IPS-18a (cell line): ENCODE data around the gene IQCF2.

Experiments used
- H3K27ac ChIP-seq: one replicate; pipeline ENCODE4 v1.5.1; 2013; ENCODE audit warnings: low read length
- H3K27me3 ChIP-seq: one replicate; pipeline ENCODE4 v1.6.1; 2013; ENCODE audit warnings: mild to moderate bottlenecking, low read length; ENCODE audit not compliant: control insufficient read depth, insufficient read depth
- H3K36me3 ChIP-seq: one replicate; pipeline ENCODE4 v1.6.1; 2013; ENCODE audit warnings: low read depth, low read length; ENCODE audit not compliant: control insufficient read depth
- H3K4me1 ChIP-seq: one replicate; pipeline ENCODE4 v1.6.1; 2013; ENCODE audit warnings: low read depth, low read length; ENCODE audit not compliant: control insufficient read depth
- H3K4me3 ChIP-seq: one replicate; pipeline ENCODE4 v1.5.1; 2013; ENCODE audit warnings: low read length
- H3K9ac ChIP-seq: one replicate; pipeline ENCODE4 v1.6.1; 2013; ENCODE audit warnings: mild to moderate bottlenecking, low read length, moderate library complexity
- H3K9me3 ChIP-seq: one replicate; pipeline ENCODE4 v1.6.1; 2013; ENCODE audit warnings: low read depth, low read length; ENCODE audit not compliant: control insufficient read depth

IQCF2 gene

DNA sequence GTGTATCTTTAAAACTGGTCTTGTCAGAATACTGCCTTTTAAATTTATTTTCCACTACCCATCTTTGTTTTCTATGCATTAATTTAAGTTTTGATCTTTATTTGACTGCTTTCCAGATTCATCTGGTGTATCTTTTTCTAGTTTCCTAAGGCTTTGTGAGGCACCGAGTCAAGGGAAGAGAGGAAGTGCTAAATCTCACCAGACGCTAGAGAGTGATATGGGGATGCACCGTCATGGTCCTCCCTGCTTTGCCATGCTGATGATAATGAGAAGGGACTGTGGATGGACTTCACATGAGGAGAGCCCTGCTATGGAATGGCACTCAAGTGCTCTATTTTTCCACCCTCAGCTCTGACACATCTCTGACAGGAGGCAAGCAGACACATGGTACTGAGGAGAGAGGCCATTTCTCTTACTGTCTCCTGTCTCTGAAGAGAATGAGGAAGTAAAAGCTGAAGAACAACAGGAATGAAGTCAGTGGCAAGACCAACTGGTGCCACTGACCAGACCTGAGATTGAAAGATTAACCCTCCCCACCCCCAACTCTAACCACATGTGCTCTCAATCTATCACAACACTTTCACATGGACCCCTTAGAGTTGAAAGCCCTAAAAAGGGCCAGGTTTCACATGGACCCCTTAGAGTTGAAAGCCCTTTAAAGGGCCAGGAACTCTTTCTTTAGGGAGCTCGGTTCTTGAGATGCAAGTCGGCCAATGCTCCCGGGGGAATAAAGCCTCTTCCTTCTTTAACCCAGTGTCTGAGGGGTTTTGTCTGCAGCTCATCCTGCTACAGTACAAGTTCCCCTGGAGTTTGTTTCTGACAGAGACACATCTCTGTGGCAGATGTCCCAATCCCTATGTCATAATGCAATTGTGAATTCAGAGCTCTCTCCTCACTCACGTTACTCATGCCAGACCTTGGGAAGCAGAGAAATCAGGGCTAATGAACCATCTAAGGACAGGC lies at the start of gene IQCF2:
Gene IQCF2, plus strand, starts transcription at position 913 of the 963 bp plus-strand sequence. CDS start 52 bp downstream, outside the sequence.
- Histone ChIP-seq H3K36me3 (no peaks in the 10 kb centered on the region), H3K27ac (no peak within 1 kb of the TSS), H3K9me3 (no peaks in the 10 kb centered on the region), H3K4me1 (no peaks in the 10 kb centered on the region), H3K9ac (no peak within 1 kb of the TSS), H3K27me3 (no peaks in the 10 kb centered on the region), H3K4me3 (no peak within 1 kb of the TSS)

- no peaks in the 10 kb centered on the region for H3K36me3 ChIP-seq
- no peaks in the 10 kb centered on the region for H3K4me1 ChIP-seq
- H3K9ac ChIP-seq, result no peak overlapping the region
- H3K27me3 ChIP-seq, result no peaks in the 10 kb centered on the region
- no peak overlapping the region for H3K27ac ChIP-seq
- H3K9me3 ChIP-seq, result no peaks in the 10 kb centered on the region
- no peak overlapping the region for H3K4me3 ChIP-seq
These were observed 47.9 kb upstream of the IQCF2 start for GRCh38 chr3:51813539-51813938.

DNA sequence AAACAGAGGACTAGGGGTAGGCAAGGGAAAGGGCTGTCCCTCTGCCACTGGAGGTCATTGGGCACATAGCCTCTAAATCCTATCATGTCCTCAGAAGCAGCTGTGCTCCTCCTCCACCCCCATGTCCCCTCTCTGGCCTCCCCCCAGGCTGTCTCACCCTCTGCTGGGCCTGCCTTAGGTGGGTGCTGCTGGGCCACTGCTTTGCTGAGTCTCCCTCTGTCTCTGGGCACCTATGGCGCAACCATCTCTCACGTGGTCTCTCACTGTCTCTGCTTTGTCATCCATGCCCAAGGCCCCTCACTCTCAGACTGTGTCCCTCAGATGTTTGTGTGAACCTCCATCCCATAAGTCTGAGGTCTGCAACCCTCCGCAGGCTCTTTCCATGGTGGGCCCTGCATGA lies 47.4 kb upstream of the IQCF2 start:
- Histone ChIP-seq H3K4me1 (no peaks in the 10 kb centered on the region), H3K4me3 (no peak overlapping the region), H3K27ac (no peak overlapping the region), H3K9ac (no peak overlapping the region), H3K36me3 (no peaks in the 10 kb centered on the region), H3K27me3 (no peaks in the 10 kb centered on the region), H3K9me3 (no peaks in the 10 kb centered on the region)

DNA sequence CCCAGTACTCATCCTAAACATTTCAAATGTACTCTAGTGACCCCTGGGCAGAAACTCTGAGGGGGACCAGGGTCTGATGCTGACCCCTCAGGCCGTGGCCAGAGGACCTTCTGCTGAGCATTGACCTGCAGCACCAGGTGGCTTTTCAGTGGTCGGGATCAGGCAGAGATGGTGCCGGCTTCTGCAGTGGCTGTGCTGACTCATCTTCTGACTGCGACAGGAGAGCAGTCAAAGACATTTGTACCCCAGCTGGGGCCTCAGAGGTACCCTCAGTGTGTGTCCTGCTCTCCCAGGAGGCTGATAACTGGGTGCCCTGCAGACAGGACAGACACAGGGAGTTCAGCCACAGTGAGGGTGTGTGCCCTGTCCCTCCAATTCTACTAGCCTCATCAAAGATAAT lies 45.8 kb upstream of the IQCF2 start:
- Histone ChIP-seq H3K27ac (no peak overlapping the region), H3K9ac (no peak overlapping the region), H3K9me3 (no peaks in the 10 kb centered on the region), H3K36me3 (no peaks in the 10 kb centered on the region), H3K4me3 (no peak overlapping the region), H3K27me3 (no peaks in the 10 kb centered on the region), H3K4me1 (no peaks in the 10 kb centered on the region)

DNA sequence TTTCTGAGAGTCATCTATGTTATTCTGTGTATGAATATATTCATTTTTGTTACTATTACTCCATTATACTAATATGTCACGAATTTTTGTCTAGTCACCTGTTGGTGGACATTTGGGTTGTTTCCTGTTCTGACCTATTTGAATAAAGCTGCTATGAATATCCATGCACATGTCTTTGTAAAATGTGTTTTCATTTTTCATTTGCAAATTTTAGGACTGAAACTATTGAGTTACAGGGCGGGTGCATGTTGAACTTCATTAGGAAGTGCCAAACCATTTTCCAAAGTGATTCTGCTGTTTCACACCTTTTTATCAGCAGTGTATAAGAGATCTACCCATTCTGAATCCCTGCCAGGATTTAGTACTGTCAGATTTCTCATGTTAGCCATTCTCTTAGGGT lies 44.7 kb upstream of the IQCF2 start:
- H3K27ac ChIP-seq, result no peak overlapping the region
- no peaks in the 10 kb centered on the region for H3K36me3 ChIP-seq
- H3K4me3 ChIP-seq, result no peak overlapping the region
- H3K9ac ChIP-seq, result no peak overlapping the region
- H3K27me3 ChIP-seq, result no peaks in the 10 kb centered on the region
- H3K4me1 ChIP-seq, result no peaks in the 10 kb centered on the region
- H3K9me3 ChIP-seq, result no peaks in the 10 kb centered on the region

GRCh38 chr3:51817375-51817774 lies 44.0 kb upstream of the IQCF2 start:
- H3K36me3 ChIP-seq, result no peaks in the 10 kb centered on the region
- no peaks in the 10 kb centered on the region for H3K9me3 ChIP-seq
- H3K4me1 ChIP-seq, result no peaks in the 10 kb centered on the region
- no peaks in the 10 kb centered on the region for H3K27me3 ChIP-seq
- H3K27ac ChIP-seq, result no peak overlapping the region
- H3K4me3 ChIP-seq, result no peak overlapping the region
- no peak overlapping the region for H3K9ac ChIP-seq

- no peaks in the 10 kb centered on the region for H3K27me3 ChIP-seq
- H3K36me3 ChIP-seq, result no peaks in the 10 kb centered on the region
- no peak overlapping the region for H3K27ac ChIP-seq
- no peaks in the 10 kb centered on the region for H3K4me1 ChIP-seq
- H3K4me3 ChIP-seq, result no peak overlapping the region
- H3K9ac ChIP-seq, result no peak overlapping the region
- no peaks in the 10 kb centered on the region for H3K9me3 ChIP-seq
These were observed 42.3 kb upstream of the IQCF2 start for GRCh38 chr3:51819151-51819550.

DNA sequence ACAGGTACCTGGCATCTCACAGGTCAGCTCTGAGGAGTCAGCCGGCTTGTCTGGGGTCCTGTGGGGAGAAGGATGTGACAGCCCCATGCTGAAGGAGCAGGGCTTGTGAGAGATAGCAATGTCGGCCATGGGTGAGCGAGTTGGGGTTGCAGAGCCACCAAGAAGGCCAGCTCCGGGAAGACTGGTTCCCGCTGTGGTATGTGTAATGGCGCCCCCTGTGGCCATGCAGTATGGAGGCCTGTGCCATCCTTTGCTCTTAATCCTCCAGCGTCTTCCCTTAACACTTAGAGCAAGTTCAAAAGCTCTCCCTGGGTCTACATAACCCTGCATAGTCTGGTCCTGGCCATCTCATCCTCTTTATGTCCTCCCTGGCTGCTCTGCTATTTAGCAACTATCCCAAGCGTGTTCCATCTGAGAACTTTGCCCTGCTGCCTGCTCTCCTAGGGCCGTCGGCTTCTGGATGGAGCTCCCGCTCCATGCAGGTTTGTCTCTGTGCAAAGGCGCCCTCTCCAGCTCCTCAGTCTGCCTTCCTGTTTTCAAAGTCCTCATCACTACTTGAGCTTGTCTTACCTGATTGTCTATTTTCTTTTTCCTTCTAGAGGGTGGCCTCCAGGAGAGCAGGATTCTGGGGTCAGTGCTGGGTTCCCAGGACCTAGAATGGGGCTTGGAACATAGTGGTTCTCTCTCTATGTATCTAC lies 41.6 kb upstream of the IQCF2 start:
- Histone ChIP-seq H3K27me3 (no peaks in the 10 kb centered on the region), H3K27ac (no peak overlapping the region), H3K9me3 (no peaks in the 10 kb centered on the region), H3K4me3 (no peak overlapping the region), H3K36me3 (no peaks in the 10 kb centered on the region), H3K9ac (no peak overlapping the region), H3K4me1 (no peaks in the 10 kb centered on the region)

- H3K9ac ChIP-seq, result no peak overlapping the region
- no peaks in the 10 kb centered on the region for H3K9me3 ChIP-seq
- H3K4me1 ChIP-seq, result no peaks in the 10 kb centered on the region
- H3K4me3 ChIP-seq, result no peak overlapping the region
- no peak overlapping the region for H3K27ac ChIP-seq
- no peaks in the 10 kb centered on the region for H3K27me3 ChIP-seq
- H3K36me3 ChIP-seq, result no peaks in the 10 kb centered on the region
These were observed 33.1 kb upstream of the IQCF2 start for GRCh38 chr3:51828297-51828696.

GRCh38 chr3:51830345-51830744 lies 31.1 kb upstream of the IQCF2 start:
- no peaks in the 10 kb centered on the region for H3K4me1 ChIP-seq

DNA sequence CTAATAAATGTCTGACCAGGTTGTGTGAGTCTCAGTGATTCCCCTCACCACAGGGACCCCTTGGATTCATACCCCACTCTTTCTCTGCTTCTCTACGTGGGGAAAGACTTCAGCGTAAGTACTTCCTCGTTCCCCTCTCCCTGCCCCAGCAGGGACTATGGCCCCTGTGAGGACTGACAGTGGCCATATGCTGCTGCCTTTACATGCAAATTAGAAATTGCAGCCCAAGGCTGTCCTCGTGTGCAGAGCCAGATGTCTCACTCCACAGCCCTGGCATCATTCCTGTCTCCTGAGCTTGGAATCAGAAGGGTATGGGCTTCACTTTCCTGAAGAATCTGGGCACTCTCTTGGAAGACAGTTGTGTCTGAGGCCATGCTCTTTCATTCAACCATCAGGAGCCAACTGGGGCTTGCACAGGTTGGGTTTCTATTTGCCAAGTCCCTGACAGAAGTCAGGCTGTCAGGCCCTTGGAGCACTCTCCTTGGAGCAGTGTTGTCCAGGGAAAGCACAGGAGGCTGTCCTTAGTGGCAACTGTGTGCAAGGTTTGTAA lies 30.5 kb upstream of the IQCF2 start:
- Histone ChIP-seq H3K4me3 (no peak overlapping the region), H3K27me3 (no peaks in the 10 kb centered on the region), H3K9ac (no peak overlapping the region), H3K9me3 (no peaks in the 10 kb centered on the region), H3K27ac (no peak overlapping the region), H3K36me3 (no peaks in the 10 kb centered on the region), H3K4me1 (no peaks in the 10 kb centered on the region)

More at GRCh38 chr3:51830345-51830744, 31.1 kb upstream of the IQCF2 start:
- no peaks in the 10 kb centered on the region for H3K36me3 ChIP-seq
- H3K27me3 ChIP-seq, result no peaks in the 10 kb centered on the region
- H3K9me3 ChIP-seq, result no peaks in the 10 kb centered on the region
- no peak overlapping the region for H3K27ac ChIP-seq
- H3K9ac ChIP-seq, result no peak overlapping the region
- no peak overlapping the region for H3K4me3 ChIP-seq
